ENCODE data around the gene JAKMIP1.

GRCh38 chr4:6126971-6127745, 73.2 kb downstream of the JAKMIP1 start:
- TF ChIP-seq CTCF (IDR thresholded peaks at IDR 0.05) (no peak), POLR2A (IDR thresholded peaks at IDR 0.05) (no peak)
